SK-N-SH (cell line): Measurements from ENCODE around the gene FYB1. TPM values are rescaled to one million over a fixed set of nuclear protein-coding genes. Genes with fewer than 3 reads are reported as not detected.

ENCODE experiments used
- CTCF ChIA-PET: fragments of 300-600, 350-600 bp; formaldehyde crosslinking; extraction: SDS; loops from one replicate; lab custom pipeline; 2021; lab: Yijun Ruan, JAX
- POLR2A ChIA-PET: fragments of 350-600 bp; sonication (Branson Sonifier 250); formaldehyde crosslinking; extraction: SDS; loops from one replicate; lab custom pipeline; 2020; ENCODE audit warnings: antibody characterized with exemption, inconsistent platforms; lab: Yijun Ruan, JAX
- DNase-seq: peaks from one replicate; pipeline ENCODE4 v3.0.0; 2012
- H2AFZ ChIP-seq: fragments of 200-600 bp; sonication (generic); 2 replicates; pipeline ENCODE4 v1.8.1; 2016; ENCODE audit warnings: antibody characterized with exemption, mild to moderate bottlenecking, low read depth
- H3F3A ChIP-seq: fragments of 200-600 bp; sonication (generic); replicated peaks from 2 replicates; pipeline ENCODE3; 2016; ENCODE audit warnings: antibody characterized with exemption, mild to moderate bottlenecking; ENCODE audit not compliant: insufficient read depth
- H3K27ac ChIP-seq, 2 experiments: fragments of 200-500 bp in 1 of 2; fragments of 200-600 bp in 1 of 2; sonication (Bioruptor generic) in 1 of 2; sonication (generic), shearing (Covaris generic) in 1 of 2; 2 replicates each; pipeline versions ENCODE4 v1.5.1 to v1.6.1; 2014 to 2016; ENCODE audit warnings: low read depth in 2 of 2, inconsistent platforms in 1 of 2, low read length in 1 of 2, mild to moderate bottlenecking in 1 of 2, mixed read lengths in 1 of 2
- H3K27me3 ChIP-seq: fragments of 200-600 bp; sonication (generic), shearing (Covaris generic); 2 replicates; pipeline ENCODE4 v1.6.1; 2016; ENCODE audit warnings: mixed run types; ENCODE audit not compliant: insufficient read depth
- H3K36me3 ChIP-seq, 2 experiments: fragments of 200-500 bp in 1 of 2; fragments of 200-600 bp in 1 of 2; sonication (Bioruptor generic) in 1 of 2; sonication (generic) in 1 of 2; replicated peaks in 1 of 2; 2 replicates each; pipeline versions ENCODE3 to v1.5.1; 2014 to 2016; ENCODE audit warnings: low read length in 1 of 2, mild to moderate bottlenecking in 1 of 2; ENCODE audit not compliant: insufficient read depth in 2 of 2, control insufficient read depth in 1 of 2
- H3K4me1 ChIP-seq, 2 experiments: fragments of 200-500 bp in 1 of 2; fragments of 200-600 bp in 1 of 2; sonication (Bioruptor generic) in 1 of 2; sonication (generic), shearing (Covaris generic) in 1 of 2; 2 replicates each; pipeline versions ENCODE4 v1.5.1 to v1.6.1; 2014 to 2016; ENCODE audit warnings: low read depth in 1 of 2, low read length in 1 of 2, mixed run types in 1 of 2; ENCODE audit not compliant: insufficient read depth in 2 of 2, control insufficient read depth in 1 of 2
- H3K4me2 ChIP-seq: fragments of 200-600 bp; sonication (generic), shearing (Covaris generic); 2 replicates; pipeline ENCODE4 v1.6.1; 2017; ENCODE audit warnings: mixed run types
- H3K4me3 ChIP-seq, 2 experiments: fragments of 200-500 bp in 1 of 2; fragments of 200-600 bp in 1 of 2; sonication (Bioruptor generic) in 1 of 2; sonication (generic), shearing (Covaris generic) in 1 of 2; 2 replicates each; pipeline versions ENCODE4 v1.5.1 to v1.8.1; 2014 to 2016; ENCODE audit warnings: low read depth in 2 of 2, inconsistent platforms in 1 of 2, low read length in 1 of 2, mild to moderate bottlenecking in 1 of 2, mixed read lengths in 1 of 2, moderate library complexity in 1 of 2
- H3K79me2 ChIP-seq: fragments of 200-600 bp; sonication (generic); 2 replicates; pipeline ENCODE4 v1.8.1; 2017; ENCODE audit warnings: mild to moderate bottlenecking; ENCODE audit not compliant: insufficient read depth
- H3K9ac ChIP-seq: fragments of 200-600 bp; sonication (generic); 2 replicates; pipeline ENCODE4 v1.6.1; 2017; ENCODE audit warnings: mixed run types
- H3K9me2 ChIP-seq: fragments of 200-600 bp; sonication (generic); 2 replicates; pipeline ENCODE4 v1.6.1; 2017; ENCODE audit warnings: mixed run types
- H3K9me3 ChIP-seq: fragments of 200-600 bp; sonication (generic); 2 replicates; pipeline ENCODE4 v1.6.1; 2017; ENCODE audit warnings: mixed run types, mild to moderate bottlenecking, moderate library complexity
- H4K20me1 ChIP-seq: fragments of 200-600 bp; sonication (generic); 2 replicates; pipeline ENCODE4 v1.6.1; 2017; ENCODE audit warnings: mild to moderate bottlenecking, mixed run types; ENCODE audit not compliant: insufficient read depth
- CHD2 ChIP-seq: fragments of 150-350 bp; IDR thresholded peaks from 2 replicates; pipeline ENCODE4 v1.6.1; 2018; ENCODE audit warnings: low read length; ENCODE audit not compliant: partially characterized antibody
- ELF1 ChIP-seq: IDR thresholded peaks from 2 replicates; pipeline ENCODE4 v1.4.0; 2012
- EP300 ChIP-seq, 2 experiments: IDR thresholded peaks; 2 replicates each; pipeline versions ENCODE4 v1.4.0 to v1.6.1; 2012; ENCODE audit warnings: borderline replicate concordance in 1 of 2, low read depth in 1 of 2, low read length in 1 of 2
- EZH2phosphoT487 ChIP-seq: fragments of 200-600 bp; sonication (generic); IDR thresholded peaks from 2 replicates; pipeline ENCODE4 v1.6.1; 2017; ENCODE audit warnings: low read depth, mixed run types, mild to moderate bottlenecking, antibody characterized with exemption, moderate library complexity, borderline replicate concordance
- FOXM1 ChIP-seq: IDR thresholded peaks from 2 replicates; pipeline ENCODE4 v1.4.0; 2012; ENCODE audit warnings: low read depth, mild to moderate bottlenecking
- MEF2A ChIP-seq: IDR thresholded peaks from 2 replicates; pipeline ENCODE4 v1.4.0; 2012; ENCODE audit warnings: low read depth, borderline replicate concordance
- MXI1 ChIP-seq: IDR thresholded peaks from 2 replicates; pipeline ENCODE4 v1.6.1; 2012; ENCODE audit warnings: mild to moderate bottlenecking, low read depth, low read length, improper control_type of control experiment
- NFIC ChIP-seq: IDR thresholded peaks from 2 replicates; pipeline ENCODE4 v1.4.0; 2012; ENCODE audit warnings: borderline replicate concordance
- PBX3 ChIP-seq: IDR thresholded peaks from 2 replicates; pipeline ENCODE4; 2012
- RAD21 ChIP-seq: IDR thresholded peaks from 2 replicates; pipeline ENCODE4 v1.6.1; 2012; ENCODE audit warnings: mild to moderate bottlenecking, low read length
- RFX5 ChIP-seq: IDR thresholded peaks from 2 replicates; pipeline ENCODE4 v1.6.1; 2012; ENCODE audit warnings: mild to moderate bottlenecking, improper control_type of control experiment, low read length
- RXRA ChIP-seq: IDR thresholded peaks from 2 replicates; pipeline ENCODE4 v1.4.0; 2012; ENCODE audit warnings: low read depth, mild to moderate bottlenecking, borderline replicate concordance
- SIN3A ChIP-seq: IDR thresholded peaks from 2 replicates; pipeline ENCODE4 v1.6.1; 2012; ENCODE audit warnings: low read depth, mild to moderate bottlenecking, low read length, moderate library complexity, borderline replicate concordance
- TAF1 ChIP-seq: IDR thresholded peaks from 2 replicates; pipeline ENCODE4 v1.6.1; 2012; ENCODE audit warnings: low read depth, mild to moderate bottlenecking, low read length, moderate library complexity, borderline replicate concordance
- YY1 ChIP-seq: IDR thresholded peaks from 2 replicates; pipeline ENCODE4 v1.4.0; 2012; ENCODE audit warnings: low read depth, mild to moderate bottlenecking
- WGBS: methylation state at CpG from one replicate; pipeline ENCODE4 v1.1.6; 2017; ENCODE audit warnings: low lambda C conversion rate; 5-methylcytosine and 5-hydroxymethylcytosine counted together
- polyA plus RNA-seq, 3 experiments: library from polyadenylated mRNA; depleted of rRNA; stranded (reverse); fragments of >200 nt; gene quantifications; 2 replicates each; pipeline ENCODE4 v1.2.3, GENCODE V29; 2012
- TF ChIP-seq, protein P1 (sequence below): IDR thresholded peaks from 2 replicates; pipeline ENCODE4 v1.4.0; 2012; ENCODE audit warnings: low read depth, borderline replicate concordance
- TF ChIP-seq, protein P2 (sequence below): fragments of 200-600 bp; sonication (generic); IDR thresholded peaks from 2 replicates; pipeline ENCODE4 v1.6.1; 2017; ENCODE audit warnings: antibody characterized with exemption, mild to moderate bottlenecking, moderate library complexity
- TF ChIP-seq, protein P3 (sequence below): fragments of 150-350 bp; IDR thresholded peaks from 2 replicates; pipeline ENCODE4 v1.6.1; 2016; ENCODE audit warnings: mild to moderate bottlenecking, low read depth, low read length

FYB1 gene
- polyA plus RNA-seq, 1 of the 3 experiments (the other 2 are of a cell fraction): not detected

- no peak overlapping the region for H3K27ac ChIP-seq
- H3K4me1 ChIP-seq: no peaks in the 10 kb centered on the region
- no peak for TF ChIP-seq RAD21
- no peak for TF ChIP-seq EP300 (IDR thresholded peaks at IDR 0.05; ENCODE audit: borderline replicate concordance in 1 of 2, low read depth in 1 of 2, low read length in 1 of 2)
- TF ChIP-seq FOXM1: no peak
- no peak for TF ChIP-seq SIN3A
- TF ChIP-seq, protein P1, sequence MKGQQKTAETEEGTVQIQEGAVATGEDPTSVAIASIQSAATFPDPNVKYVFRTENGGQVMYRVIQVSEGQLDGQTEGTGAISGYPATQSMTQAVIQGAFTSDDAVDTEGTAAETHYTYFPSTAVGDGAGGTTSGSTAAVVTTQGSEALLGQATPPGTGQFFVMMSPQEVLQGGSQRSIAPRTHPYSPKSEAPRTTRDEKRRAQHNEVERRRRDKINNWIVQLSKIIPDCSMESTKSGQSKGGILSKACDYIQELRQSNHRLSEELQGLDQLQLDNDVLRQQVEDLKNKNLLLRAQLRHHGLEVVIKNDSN: no peak
- TF ChIP-seq, protein P2, sequence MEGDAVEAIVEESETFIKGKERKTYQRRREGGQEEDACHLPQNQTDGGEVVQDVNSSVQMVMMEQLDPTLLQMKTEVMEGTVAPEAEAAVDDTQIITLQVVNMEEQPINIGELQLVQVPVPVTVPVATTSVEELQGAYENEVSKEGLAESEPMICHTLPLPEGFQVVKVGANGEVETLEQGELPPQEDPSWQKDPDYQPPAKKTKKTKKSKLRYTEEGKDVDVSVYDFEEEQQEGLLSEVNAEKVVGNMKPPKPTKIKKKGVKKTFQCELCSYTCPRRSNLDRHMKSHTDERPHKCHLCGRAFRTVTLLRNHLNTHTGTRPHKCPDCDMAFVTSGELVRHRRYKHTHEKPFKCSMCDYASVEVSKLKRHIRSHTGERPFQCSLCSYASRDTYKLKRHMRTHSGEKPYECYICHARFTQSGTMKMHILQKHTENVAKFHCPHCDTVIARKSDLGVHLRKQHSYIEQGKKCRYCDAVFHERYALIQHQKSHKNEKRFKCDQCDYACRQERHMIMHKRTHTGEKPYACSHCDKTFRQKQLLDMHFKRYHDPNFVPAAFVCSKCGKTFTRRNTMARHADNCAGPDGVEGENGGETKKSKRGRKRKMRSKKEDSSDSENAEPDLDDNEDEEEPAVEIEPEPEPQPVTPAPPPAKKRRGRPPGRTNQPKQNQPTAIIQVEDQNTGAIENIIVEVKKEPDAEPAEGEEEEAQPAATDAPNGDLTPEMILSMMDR: no peak
- no peak for TF ChIP-seq YY1
- no peak for TF ChIP-seq TAF1
- TF ChIP-seq RFX5: no peak
- no peak for TF ChIP-seq CHD2
- TF ChIP-seq MEF2A: no peak
- ChIA-PET POLR2A (no interaction called here), CTCF (no interaction called here)
- no peak overlapping the region for H3K9ac ChIP-seq
- no peaks in the 10 kb centered on the region for H4K20me1 ChIP-seq
- no peak for DNase-seq
- 0 out of 2 replicates have a peak, but pooled peaks cover 1% of the 10 kb centered on the region for H3K9me2 ChIP-seq
- H3K27me3 ChIP-seq: peaks cover 63% of the 10 kb centered on the region
- H3K36me3 ChIP-seq: no peaks in the 10 kb centered on the region
- WGBS: 16% methylated on average over 4 of the region's 4 CpGs
- no peak overlapping the region for H3K4me3 ChIP-seq
- H3K4me2 ChIP-seq: no peak overlapping the region
- H2AFZ ChIP-seq: no peak overlapping the region
- H3F3A ChIP-seq: no peaks in the 10 kb centered on the region
- H3K79me2 ChIP-seq: no peaks in the 10 kb centered on the region
- no peaks in the 10 kb centered on the region for H3K9me3 ChIP-seq
Measured at GRCh38 chr5:39189292-39189955, 29.9 kb downstream of the FYB1 start.

- no peak for DNase-seq
- H3K4me1 ChIP-seq: no peaks in the 10 kb centered on the region
- H3K9me3 ChIP-seq: no peaks in the 10 kb centered on the region
- H3K4me2 ChIP-seq: no peak overlapping the region
- peaks cover 52% of the 10 kb centered on the region; the same call in 1 of the 2 replicates for H3K27me3 ChIP-seq
- H3K4me3 ChIP-seq: no peak overlapping the region
- H4K20me1 ChIP-seq: no peaks in the 10 kb centered on the region
- ChIA-PET CTCF (interaction anchor here (2.5 kb wide), 1 partner anchor 29 kb away, joined by 14 read pairs; no protein-coding TSS in a partner anchor), POLR2A (no interaction called here)
- 0 out of 2 replicates have a peak, but pooled peaks cover 3% of the 10 kb centered on the region for H3K9me2 ChIP-seq
- no peaks in the 10 kb centered on the region for H3K36me3 ChIP-seq
- no peak overlapping the region for H3K27ac ChIP-seq
- no peak overlapping the region for H3K9ac ChIP-seq
- no peaks in the 10 kb centered on the region for H3K79me2 ChIP-seq
- H2AFZ ChIP-seq: no peak overlapping the region
- H3F3A ChIP-seq: no peaks in the 10 kb centered on the region
- WGBS: 30% methylated on average over 13 of the region's 13 CpGs
- TF ChIP-seq MXI1: no peak
- TF ChIP-seq, protein P2: no peak
- TF ChIP-seq FOXM1: no peak
- no peak for TF ChIP-seq RXRA
- TF ChIP-seq, protein P3, sequence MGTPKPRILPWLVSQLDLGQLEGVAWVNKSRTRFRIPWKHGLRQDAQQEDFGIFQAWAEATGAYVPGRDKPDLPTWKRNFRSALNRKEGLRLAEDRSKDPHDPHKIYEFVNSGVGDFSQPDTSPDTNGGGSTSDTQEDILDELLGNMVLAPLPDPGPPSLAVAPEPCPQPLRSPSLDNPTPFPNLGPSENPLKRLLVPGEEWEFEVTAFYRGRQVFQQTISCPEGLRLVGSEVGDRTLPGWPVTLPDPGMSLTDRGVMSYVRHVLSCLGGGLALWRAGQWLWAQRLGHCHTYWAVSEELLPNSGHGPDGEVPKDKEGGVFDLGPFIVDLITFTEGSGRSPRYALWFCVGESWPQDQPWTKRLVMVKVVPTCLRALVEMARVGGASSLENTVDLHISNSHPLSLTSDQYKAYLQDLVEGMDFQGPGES: no peak
- TF ChIP-seq RAD21: no peak
- no peak for TF ChIP-seq EZH2phosphoT487
- no peak for TF ChIP-seq ELF1
- TF ChIP-seq PBX3: no peak
- no peak for TF ChIP-seq NFIC
Measured at GRCh38 chr5:39187831-39188731, 31.3 kb downstream of the FYB1 start.
